Calu3 (cell line): ENCODE measurements around the gene ADGRA1. TPM values are rescaled to one million over a fixed set of nuclear protein-coding genes. Genes with fewer than 3 reads are reported as not detected.

Experiments used
- BruUV-seq: library from RNA; stranded (reverse); fragments of 400-500 nt; replicated peaks from 2 replicates; lab custom pipeline; 2021; lab: Mats Ljungman, UMichigan
- CTCF ChIA-PET: fragments of 300-600 bp; sonication (Branson Sonifier 250); formaldehyde crosslinking; loops from one replicate; lab custom pipeline; 2022; ENCODE audit warnings: antibody characterized with exemption; lab: Charles Lee
- DNase-seq: peaks from one replicate; pipeline ENCODE4 v3.0.0; 2022
- H3K27ac Mint-ChIP-seq: one replicate; pipeline ENCODE4 v1.8.0; 2022; ENCODE audit warnings: mixed read lengths; ENCODE audit not compliant: unreplicated experiment
- H3K27me3 Mint-ChIP-seq: one replicate; pipeline ENCODE4 v1.8.0; 2022; ENCODE audit warnings: mixed read lengths; ENCODE audit not compliant: unreplicated experiment
- H3K36me3 Mint-ChIP-seq: one replicate; pipeline ENCODE4 v1.8.0; 2022; ENCODE audit warnings: mild to moderate bottlenecking, moderate library complexity, mixed read lengths; ENCODE audit not compliant: insufficient read depth, unreplicated experiment
- H3K4me1 Mint-ChIP-seq: one replicate; pipeline ENCODE4 v1.8.0; 2022; ENCODE audit warnings: mild to moderate bottlenecking, low read depth, mixed read lengths; ENCODE audit not compliant: unreplicated experiment
- H3K4me3 Mint-ChIP-seq: one replicate; pipeline ENCODE4 v1.8.0; 2022; ENCODE audit warnings: mild to moderate bottlenecking, low read depth, moderate library complexity, mixed read lengths; ENCODE audit not compliant: unreplicated experiment
- H3K9me3 Mint-ChIP-seq: one replicate; pipeline ENCODE4 v1.8.0; 2022; ENCODE audit warnings: low read depth, mixed read lengths; ENCODE audit not compliant: unreplicated experiment
- CTCF ChIP-seq: fragments of 200-600 bp; IDR thresholded peaks from one replicate; pipeline ENCODE4 v1.8.0; 2022; ENCODE audit warnings: antibody characterized with exemption; ENCODE audit not compliant: unreplicated experiment
- intact Hi-C: fragments of 100-400 bp; cut with micrococcal nuclease; formaldehyde crosslinking; loops from one replicate; pipeline ENCODE4 v1.10.0; 2022; ENCODE audit not compliant: unreplicated experiment
- total RNA-seq: library from RNA; stranded (reverse); gene quantifications from 2 replicates; pipeline ENCODE4 v1.2.3, GENCODE V29; 2022

Gene ADGRA1
- total RNA-seq, 1 experiment from 2014 or later = not detected

GRCh38 chr10:133100186-133100585 lies 12.5 kb downstream of the ADGRA1 start:
- no peaks in the 10 kb centered on the region for H3K9me3 Mint-ChIP-seq
- H3K27ac Mint-ChIP-seq = no peak overlapping the region
- BruUV-seq = no TSS peak
- TF ChIP-seq CTCF = no peak
- peaks cover 35% of the 10 kb centered on the region for H3K27me3 Mint-ChIP-seq
- no peaks in the 10 kb centered on the region for H3K4me1 Mint-ChIP-seq
- no peaks in the 10 kb centered on the region for H3K36me3 Mint-ChIP-seq
- intact Hi-C loops = no loop called here
- no peak for DNase-seq
- no peak overlapping the region for H3K4me3 Mint-ChIP-seq
- CTCF ChIA-PET = no interaction called here

GRCh38 chr10:133100706-133101415 lies 13.1 kb downstream of the ADGRA1 start:
- no peaks in the 10 kb centered on the region for H3K4me1 Mint-ChIP-seq
- no peaks in the 10 kb centered on the region for H3K36me3 Mint-ChIP-seq
- H3K27ac Mint-ChIP-seq = no peak overlapping the region
- no peak overlapping the region for H3K4me3 Mint-ChIP-seq
- CTCF ChIA-PET = no interaction called here
- peak; percentile 71 for DNase-seq
- peaks cover 33% of the 10 kb centered on the region for H3K27me3 Mint-ChIP-seq
- no peaks in the 10 kb centered on the region for H3K9me3 Mint-ChIP-seq
- intact Hi-C loops = no loop called here
- TF ChIP-seq CTCF = no peak
- BruUV-seq = no TSS peak

- intact Hi-C loops = no loop called here
- H3K9me3 Mint-ChIP-seq = no peaks in the 10 kb centered on the region
- no peaks in the 10 kb centered on the region for H3K4me1 Mint-ChIP-seq
- H3K36me3 Mint-ChIP-seq = no peaks in the 10 kb centered on the region
- peaks cover 28% of the 10 kb centered on the region for H3K27me3 Mint-ChIP-seq
- DNase-seq = no peak
- no peak for TF ChIP-seq CTCF
- BruUV-seq = no TSS peak
- no peak overlapping the region for H3K4me3 Mint-ChIP-seq
- CTCF ChIA-PET = no interaction called here
- no peak overlapping the region for H3K27ac Mint-ChIP-seq
These were observed 13.7 kb downstream of the ADGRA1 start for GRCh38 chr10:133101416-133101810.

- no peak for DNase-seq
- CTCF ChIA-PET = no interaction called here
These were observed 14.8 kb downstream of the ADGRA1 start for GRCh38 chr10:133102415-133103095.

More at GRCh38 chr10:133102415-133103095, 14.8 kb downstream of the ADGRA1 start:
- Mint-ChIP-seq H3K9me3 (peaks cover 6% of the 10 kb centered on the region), H3K27ac (no peak overlapping the region), H3K27me3 (peaks cover 16% of the 10 kb centered on the region), H3K4me3 (no peak overlapping the region), H3K4me1 (no peaks in the 10 kb centered on the region), H3K36me3 (no peaks in the 10 kb centered on the region)
- no TSS peak for BruUV-seq
- intact Hi-C loops = no loop called here
- TF ChIP-seq CTCF = no peak
